IPS DF 6.9 (cell line): ENCODE data around the gene MAML2.

Source experiments
- DNase-seq: peaks from one replicate; pipeline ENCODE4 v3.0.0-alpha.2; 2013; ENCODE audit warnings: low read depth, low spot score
- H3K27ac ChIP-seq: one replicate; pipeline ENCODE4 v1.5.1; 2013; ENCODE audit warnings: low read length, control low read depth
- H3K27me3 ChIP-seq: 2 replicates; pipeline ENCODE4 v1.6.1; 2013; ENCODE audit warnings: mild to moderate bottlenecking, low read length; ENCODE audit not compliant: control insufficient read depth, insufficient read depth
- H3K36me3 ChIP-seq: 2 replicates; pipeline ENCODE4 v1.6.1; 2013; ENCODE audit warnings: low read length; ENCODE audit not compliant: control insufficient read depth, insufficient read depth
- H3K4me1 ChIP-seq: 2 replicates; pipeline ENCODE4 v1.6.1; 2013; ENCODE audit warnings: low read length; ENCODE audit not compliant: control insufficient read depth, insufficient read depth
- H3K4me3 ChIP-seq: 2 replicates; pipeline ENCODE4 v1.5.1; 2013; ENCODE audit warnings: mild to moderate bottlenecking, low read length
- H3K9me3 ChIP-seq: 2 replicates; pipeline ENCODE4 v1.6.1; 2013; ENCODE audit warnings: low read length, inconsistent platforms; ENCODE audit not compliant: control insufficient read depth, insufficient read depth
- WGBS: extraction: QIAGEN DNeasy Blood & Tissue Kit; methylation state at CpG from one replicate; pipeline ENCODE4 v1.1.7; 2013; ENCODE audit warnings: mixed read lengths, missing lambda C conversion rate; ENCODE audit not compliant: insufficient read length, insufficient coverage; 5-methylcytosine and 5-hydroxymethylcytosine counted together

MAML2 gene

GRCh38 chr11:96162816-96163499, 180.0 kb downstream of the MAML2 start:
- no CpG with 5 or more reads among the region's 6 CpGs for WGBS
- Histone ChIP-seq H3K27ac (no peak overlapping the region), H3K4me1 (no peaks in the 10 kb centered on the region), H3K36me3 (no peaks in the 10 kb centered on the region), H3K9me3 (no peaks in the 10 kb centered on the region), H3K27me3 (no peaks in the 10 kb centered on the region), H3K4me3 (no peak overlapping the region)
- DNase-seq, result no peak

DNA sequence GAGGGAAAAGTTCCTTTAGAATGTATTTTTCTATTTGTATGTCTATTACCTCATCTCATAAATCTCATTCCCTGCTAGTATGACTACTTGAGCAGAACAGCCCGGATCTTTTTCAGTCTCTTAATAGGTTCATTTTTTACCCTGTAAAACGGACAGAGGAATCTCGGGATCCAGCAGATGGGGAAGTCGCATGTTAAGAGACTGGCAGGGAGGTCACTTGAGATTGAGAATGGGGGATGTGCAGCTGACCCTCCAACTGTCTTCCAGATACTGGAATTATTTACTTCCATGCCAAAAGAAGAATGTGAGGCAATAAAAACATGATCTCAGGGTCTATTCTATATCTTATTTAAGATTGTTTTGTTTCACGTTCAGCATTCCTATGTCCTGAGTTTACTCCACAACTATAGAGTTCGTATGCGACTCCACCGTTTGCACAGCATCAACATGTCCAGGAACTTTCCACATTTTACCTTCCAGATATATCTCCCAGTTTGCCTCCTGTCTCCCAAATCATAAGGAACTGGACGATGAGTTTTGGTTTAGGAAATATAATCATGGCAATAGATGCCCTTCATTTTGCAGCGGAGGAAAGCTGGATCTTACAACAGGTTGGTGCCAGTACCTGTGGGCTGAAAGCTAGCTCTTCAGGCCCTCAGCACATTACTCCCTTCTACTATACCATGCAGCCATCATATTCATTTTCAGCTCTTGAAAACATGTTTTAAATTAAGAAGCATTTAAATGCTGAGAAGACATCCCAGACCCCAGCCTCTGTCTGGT, 181.5 kb downstream of the MAML2 start:
- Histone ChIP-seq H3K4me1 (no peaks in the 10 kb centered on the region), H3K36me3 (no peaks in the 10 kb centered on the region), H3K9me3 (no peaks in the 10 kb centered on the region), H3K27ac (no peak overlapping the region), H3K27me3 (no peaks in the 10 kb centered on the region), H3K4me3 (no peak overlapping the region)
- no CpG with 5 or more reads among the region's 10 CpGs for WGBS
- no peak for DNase-seq

DNA sequence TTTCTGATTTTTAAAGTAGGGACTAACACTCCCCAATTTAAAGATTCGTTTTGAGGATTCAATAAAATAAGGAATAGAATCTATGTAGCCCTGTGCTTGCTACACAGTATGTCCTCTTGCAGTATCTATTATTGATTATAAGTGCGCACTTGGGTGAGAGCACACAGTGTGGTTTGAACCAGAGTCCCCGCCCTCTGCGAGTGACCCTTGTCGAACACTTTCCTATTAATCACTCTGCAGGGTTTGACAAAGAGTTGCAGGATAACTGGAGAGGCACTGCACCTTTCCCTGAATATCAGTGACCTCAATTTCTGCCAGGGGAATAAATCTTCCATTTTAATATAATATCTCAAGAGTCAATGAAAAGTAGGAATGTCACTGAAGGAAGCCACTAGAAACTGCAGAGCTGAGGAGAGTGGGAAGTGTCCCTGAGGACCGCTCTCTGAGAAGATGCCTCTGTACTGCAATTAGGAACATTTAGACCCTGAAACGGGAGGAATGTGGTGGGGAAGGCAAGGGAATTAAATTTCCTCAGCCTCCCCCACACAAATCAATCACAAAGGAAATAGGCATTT, 182.2 kb downstream of the MAML2 start:
- WGBS, result no CpG with 5 or more reads among the region's 7 CpGs
- H3K36me3 ChIP-seq, result no peaks in the 10 kb centered on the region
- no peaks in the 10 kb centered on the region for H3K27me3 ChIP-seq
- H3K4me3 ChIP-seq, result no peak overlapping the region
- H3K27ac ChIP-seq, result no peak overlapping the region
- DNase-seq, result no peak
- no peaks in the 10 kb centered on the region for H3K9me3 ChIP-seq
- peaks cover 4% of the 10 kb centered on the region; the same call in 1 of the 2 replicates for H3K4me1 ChIP-seq

GRCh38 chr11:96159968-96160367, 183.0 kb downstream of the MAML2 start:
- no CpG with 5 or more reads among the region's 6 CpGs for WGBS
- Histone ChIP-seq H3K4me3 (no peak overlapping the region), H3K36me3 (no peaks in the 10 kb centered on the region), H3K9me3 (no peaks in the 10 kb centered on the region), H3K27me3 (no peaks in the 10 kb centered on the region), H3K4me1 (peaks cover 4% of the 10 kb centered on the region; the same call in 1 of the 2 replicates), H3K27ac (no peak overlapping the region)
- DNase-seq, result no peak

GRCh38 chr11:96158126-96158525, 184.9 kb downstream of the MAML2 start:
- Histone ChIP-seq H3K27ac (no peak overlapping the region), H3K36me3 (no peaks in the 10 kb centered on the region), H3K4me3 (no peak overlapping the region), H3K4me1 (peaks cover 4% of the 10 kb centered on the region; the same call in 1 of the 2 replicates), H3K9me3 (no peaks in the 10 kb centered on the region), H3K27me3 (no peaks in the 10 kb centered on the region)
- no peak for DNase-seq
- WGBS, result no CpG with 5 or more reads among the region's 1 CpG

- no peak for DNase-seq
- H3K27me3 ChIP-seq, result no peaks in the 10 kb centered on the region
- no peaks in the 10 kb centered on the region for H3K9me3 ChIP-seq
- H3K36me3 ChIP-seq, result no peaks in the 10 kb centered on the region
- no peak overlapping the region for H3K27ac ChIP-seq
- H3K4me1 ChIP-seq, result peaks cover 4% of the 10 kb centered on the region; the same call in 1 of the 2 replicates
- H3K4me3 ChIP-seq, result no peak overlapping the region
Observed at GRCh38 chr11:96157517-96157873, 185.5 kb downstream of the MAML2 start.

DNA sequence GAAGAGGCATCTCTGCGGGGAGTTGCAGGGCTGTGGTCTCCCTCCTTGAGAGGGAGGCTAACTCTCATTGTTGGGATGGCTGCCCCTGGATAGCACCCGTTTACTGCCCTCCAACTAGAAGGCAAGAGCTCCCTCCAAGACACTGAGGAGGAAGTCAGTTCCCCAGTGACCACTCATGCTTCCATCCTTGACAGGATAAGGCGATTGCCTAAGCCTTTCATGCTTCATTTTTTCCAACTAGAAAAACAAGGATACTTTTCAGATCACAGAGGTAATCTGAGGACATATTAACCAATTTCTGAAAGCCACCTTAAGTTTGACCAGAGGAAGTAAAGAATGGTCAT, 186.6 kb downstream of the MAML2 start:
- no peaks in the 10 kb centered on the region for H3K36me3 ChIP-seq
- WGBS, result no CpG with 5 or more reads among the region's 3 CpGs
- DNase-seq, result no peak
- no peaks in the 10 kb centered on the region for H3K27me3 ChIP-seq
- H3K9me3 ChIP-seq, result no peaks in the 10 kb centered on the region
- no peak overlapping the region for H3K4me3 ChIP-seq
- H3K27ac ChIP-seq, result no peak overlapping the region
- peaks cover 4% of the 10 kb centered on the region; the same call in 1 of the 2 replicates for H3K4me1 ChIP-seq

- Histone ChIP-seq H3K4me1 (peaks cover 4% of the 10 kb centered on the region; the same call in 1 of the 2 replicates), H3K9me3 (no peaks in the 10 kb centered on the region), H3K36me3 (no peaks in the 10 kb centered on the region), H3K27ac (no peak overlapping the region), H3K27me3 (no peaks in the 10 kb centered on the region), H3K4me3 (no peak overlapping the region)
- no peak for DNase-seq
- no CpG with 5 or more reads among the region's 9 CpGs for WGBS
Observed at GRCh38 chr11:96155627-96156378, 187.2 kb downstream of the MAML2 start.

GRCh38 chr11:96154802-96155520, 188.0 kb downstream of the MAML2 start:
- H3K27me3 ChIP-seq, result no peaks in the 10 kb centered on the region
- H3K36me3 ChIP-seq, result no peaks in the 10 kb centered on the region
- no peak for DNase-seq
- peaks cover 4% of the 10 kb centered on the region; the same call in 1 of the 2 replicates for H3K4me1 ChIP-seq
- no CpG with 5 or more reads among the region's 7 CpGs for WGBS
- H3K27ac ChIP-seq, result no peak overlapping the region
- H3K9me3 ChIP-seq, result no peaks in the 10 kb centered on the region
- no peak overlapping the region for H3K4me3 ChIP-seq

DNA sequence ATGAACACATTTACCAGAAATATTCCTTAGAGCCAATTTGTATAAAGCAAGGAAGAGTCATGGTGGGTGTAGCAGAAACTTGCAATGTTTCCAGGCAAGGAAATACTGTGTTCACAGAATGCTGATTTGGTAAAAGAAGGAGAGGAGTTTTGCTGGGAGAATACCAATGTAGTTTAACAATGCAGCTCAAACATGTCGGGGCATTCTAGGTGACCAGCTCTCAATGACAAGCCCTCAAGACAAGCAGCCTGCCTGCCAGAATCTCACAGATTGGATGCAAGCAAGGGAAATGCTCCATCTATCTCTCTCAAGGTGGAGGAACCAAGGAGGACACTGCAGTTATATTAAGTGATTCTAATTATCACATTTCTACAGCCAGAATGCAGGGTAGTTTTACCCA, 190.4 kb downstream of the MAML2 start:
- H3K36me3 ChIP-seq, result no peaks in the 10 kb centered on the region
- no peak overlapping the region for H3K27ac ChIP-seq
- no peak overlapping the region for H3K4me3 ChIP-seq
- H3K9me3 ChIP-seq, result no peaks in the 10 kb centered on the region
- peaks cover 4% of the 10 kb centered on the region; the same call in 1 of the 2 replicates for H3K4me1 ChIP-seq
- DNase-seq, result no peak
- no peaks in the 10 kb centered on the region for H3K27me3 ChIP-seq
- WGBS, result no CpG with 5 or more reads among the region's 1 CpG
